Activated CD8-positive, alpha-beta memory T cell treated with anti-CD3 and anti-CD28 coated beads, Interleukin-2, amount 50 U/mL, for 24 hours (primary cell): Measurements from ENCODE around the gene C4orf17.
"Not testable (repeated sequence)": the region's sequence is repeated elsewhere in the genome, so short reads cannot be mapped to it uniquely, and the experiment has no call there.

ENCODE experiments used
- DNase-seq: peaks from one replicate; pipeline ENCODE4 v3.0.0-alpha.2; 2020; ENCODE audit errors: extremely low read depth

C4orf17 gene

GRCh38 chr4:99510721-99511120 lies at the start of gene C4orf17:
TSS of gene C4orf17 (plus strand) at chr4:99511021. CDS start at chr4:99513082, 2,061 bp downstream.
- no peak for DNase-seq

GRCh38 chr4:99461623-99462401 lies 49.0 kb upstream of the C4orf17 start:
- DNase-seq = no peak

GRCh38 chr4:99462875-99463464 lies 47.9 kb upstream of the C4orf17 start:
- DNase-seq = peak; percentile 10

- no peak for DNase-seq
Observed at GRCh38 chr4:99463566-99463965, 47.3 kb upstream of the C4orf17 start.

GRCh38 chr4:99467887-99468286 lies 42.9 kb upstream of the C4orf17 start:
- DNase-seq = no peak

GRCh38 chr4:99468889-99469288 lies 41.9 kb upstream of the C4orf17 start:
- DNase-seq = no peak

- no peak for DNase-seq
Observed at GRCh38 chr4:99471349-99471748, 39.5 kb upstream of the C4orf17 start.

- no peak for DNase-seq
Observed at GRCh38 chr4:99471896-99472295, 38.9 kb upstream of the C4orf17 start.

- DNase-seq = no peak
Observed at GRCh38 chr4:99473131-99473530, 37.7 kb upstream of the C4orf17 start.

- no peak for DNase-seq
Observed at GRCh38 chr4:99483636-99484035, 27.2 kb upstream of the C4orf17 start.

- DNase-seq = no peak
Observed at GRCh38 chr4:99485212-99485611, 25.6 kb upstream of the C4orf17 start.

- DNase-seq = not testable (repeated sequence)
Observed at GRCh38 chr4:99486648-99487047, 24.2 kb upstream of the C4orf17 start.

GRCh38 chr4:99490286-99490685 lies 20.5 kb upstream of the C4orf17 start:
- no peak for DNase-seq

GRCh38 chr4:99504804-99505502 lies 5.9 kb upstream of the C4orf17 start:
- no peak for DNase-seq

- DNase-seq = no peak
Observed at GRCh38 chr4:99506781-99507180, 4.0 kb upstream of the C4orf17 start.

GRCh38 chr4:99507349-99507748 lies 3.5 kb upstream of the C4orf17 start:
- DNase-seq = no peak

GRCh38 chr4:99507762-99508161 lies 3.1 kb upstream of the C4orf17 start:
- DNase-seq = no peak

GRCh38 chr4:99518601-99519295 lies 7.9 kb downstream of the C4orf17 start:
- DNase-seq = no peak

- DNase-seq = no peak
Observed at GRCh38 chr4:99529228-99529627, 18.4 kb downstream of the C4orf17 start.

- DNase-seq = no peak
Observed at GRCh38 chr4:99529956-99530355, 19.1 kb downstream of the C4orf17 start.

GRCh38 chr4:99534699-99535098 lies 23.9 kb downstream of the C4orf17 start:
- not testable (repeated sequence) for DNase-seq

GRCh38 chr4:99536271-99536670 lies 25.4 kb downstream of the C4orf17 start:
- no peak for DNase-seq
